H1 (cell line): Measurements from ENCODE around the gene P2RY14. TPM values are rescaled to one million over a fixed set of nuclear protein-coding genes. Genes with fewer than 3 reads are reported as not detected.

ENCODE experiments used
- CTCF ChIA-PET: fragments of 300-600 bp; sonication (Branson Sonifier 250); formaldehyde crosslinking; loops from one replicate; lab custom pipeline; 2021; ENCODE audit not compliant: partially characterized antibody; lab: Charles Lee
- POLR2A ChIA-PET: fragments of 300-600 bp; sonication (Branson Sonifier 250); formaldehyde crosslinking; loops from one replicate; lab custom pipeline; 2021; ENCODE audit warnings: inconsistent platforms; ENCODE audit not compliant: partially characterized antibody; lab: Charles Lee
- DNase-seq, 2 experiments: peaks; one replicate each; pipeline versions ENCODE4 v3.0.0 to v3.0.0-alpha.2; 2010 to 2022; ENCODE audit warnings: low spot score in 2 of 2, low read depth in 1 of 2, mixed read lengths in 1 of 2
- FAIRE-seq: peaks from 2 replicates; lab custom pipeline; 2011; peaks lifted over from hg19 to GRCh38; lab: Jason Lieb, UNC
- H2AFZ ChIP-seq: 2 replicates; pipeline ENCODE4 v1.8.1; 2012; ENCODE audit warnings: low read length, inconsistent platforms
- H2AK5ac ChIP-seq: 2 replicates; pipeline ENCODE4 v1.6.1; 2013; ENCODE audit warnings: low read depth, low read length
- H2BK120ac ChIP-seq: replicated peaks from 2 replicates; pipeline ENCODE3; 2013; ENCODE audit warnings: low read depth, low read length, inconsistent platforms
- H2BK12ac ChIP-seq: 2 replicates; pipeline ENCODE4 v1.6.1; 2013; ENCODE audit warnings: low read depth, low read length
- H2BK15ac ChIP-seq: 2 replicates; pipeline ENCODE4 v1.6.1; 2013; ENCODE audit warnings: low read length
- H2BK20ac ChIP-seq: 2 replicates; pipeline ENCODE4 v1.6.1; 2013; ENCODE audit warnings: low read length
- H2BK5ac ChIP-seq: 2 replicates; pipeline ENCODE4 v1.6.1; 2013; ENCODE audit warnings: low read depth, low read length
- H3K14ac ChIP-seq: 2 replicates; pipeline ENCODE4 v1.6.1; 2013; ENCODE audit warnings: inconsistent platforms; ENCODE audit not compliant: insufficient read length
- H3K18ac ChIP-seq: 2 replicates; pipeline ENCODE4 v1.6.1; 2013; ENCODE audit warnings: low read length; ENCODE audit errors: extremely low read depth
- H3K23ac ChIP-seq: 2 replicates; pipeline ENCODE4 v1.6.1; 2013; ENCODE audit warnings: inconsistent platforms; ENCODE audit not compliant: insufficient read length
- H3K23me2 ChIP-seq: 2 replicates; pipeline ENCODE4 v1.6.1; 2013; ENCODE audit warnings: low read depth, low read length
- H3K27ac ChIP-seq: 2 replicates; pipeline ENCODE4 v1.6.1; 2011; ENCODE audit warnings: low read depth, low read length, inconsistent platforms
- H3K27me3 ChIP-seq, 4 experiments: replicated peaks in 1 of 4; 1 replicate in 1 of 4; 2 replicates in 3 of 4; pipeline versions ENCODE4 v1.6.1 to v1.8.1; 2011 to 2013; ENCODE audit warnings: low read length in 3 of 4, mild to moderate bottlenecking in 3 of 4, inconsistent platforms in 2 of 4, mixed read lengths in 2 of 4, moderate library complexity in 1 of 4; ENCODE audit not compliant: control insufficient read depth in 3 of 4, insufficient read depth in 3 of 4; ENCODE audit errors: extremely low read depth in 1 of 4
- H3K36me3 ChIP-seq, 4 experiments: 2 replicates each; pipeline versions ENCODE4 v1.6.1 to v1.8.1; 2011 to 2013; ENCODE audit warnings: mild to moderate bottlenecking in 4 of 4, low read length in 3 of 4, moderate library complexity in 2 of 4, control low read depth in 1 of 4, inconsistent platforms in 1 of 4; ENCODE audit not compliant: insufficient read depth in 4 of 4, control insufficient read depth in 2 of 4
- H3K4ac ChIP-seq: replicated peaks from 2 replicates; pipeline ENCODE3; 2013; ENCODE audit warnings: low read length, low read depth, mixed read lengths, inconsistent platforms; ENCODE audit not compliant: insufficient read length
- H3K4me1 ChIP-seq, 4 experiments: replicated peaks in 1 of 4; 1 replicate in 1 of 4; 2 replicates in 3 of 4; pipeline versions ENCODE4 v1.6.1 to v1.8.1; 2011 to 2013; ENCODE audit warnings: low read length in 3 of 4, inconsistent platforms in 2 of 4, mixed read lengths in 1 of 4; ENCODE audit not compliant: insufficient read depth in 4 of 4, control insufficient read depth in 3 of 4
- H3K4me2 ChIP-seq, 2 experiments: 2 replicates each; pipeline versions ENCODE4 v1.6.1 to v1.8.1; 2011 to 2013; ENCODE audit warnings: low read depth in 2 of 2, low read length in 2 of 2, control low read depth in 1 of 2, inconsistent platforms in 1 of 2, mild to moderate bottlenecking in 1 of 2; ENCODE audit not compliant: insufficient read depth in 1 of 2
- H3K4me3 ChIP-seq, 4 experiments: fragments of 200-600, 300-600 bp in 1 of 4; sonication (generic), shearing (Covaris generic), sonication (Bioruptor Twin) in 1 of 4; 2 replicates each; pipeline versions ENCODE4 v1.5.1 to v1.8.1; 2011 to 2016; ENCODE audit warnings: low read length in 4 of 4, low read depth in 3 of 4, control low read depth in 2 of 4, inconsistent platforms in 2 of 4, mild to moderate bottlenecking in 2 of 4, mixed read lengths in 1 of 4, moderate library complexity in 1 of 4; ENCODE audit not compliant: insufficient read depth in 2 of 4; ENCODE audit errors: extremely low read depth in 1 of 4
- H3K56ac ChIP-seq: replicated peaks from 2 replicates; pipeline ENCODE3; 2013; ENCODE audit warnings: low read depth, mild to moderate bottlenecking, mixed read lengths, low read length, inconsistent platforms; ENCODE audit not compliant: insufficient read length
- H3K79me1 ChIP-seq: 2 replicates; pipeline ENCODE4 v1.6.1; 2013; ENCODE audit warnings: low read depth, low read length, control low read depth
- H3K79me2 ChIP-seq, 2 experiments: 2 replicates each; pipeline versions ENCODE4 v1.6.1 to v1.8.1; 2012 to 2013; ENCODE audit warnings: low read length in 2 of 2, mild to moderate bottlenecking in 2 of 2, inconsistent platforms in 1 of 2; ENCODE audit not compliant: insufficient read depth in 2 of 2, control insufficient read depth in 1 of 2
- H3K9ac ChIP-seq, 4 experiments: replicated peaks in 1 of 4; 1 replicate in 1 of 4; 2 replicates in 3 of 4; pipeline versions ENCODE4 v1.6.1 to v1.8.1; 2011 to 2013; ENCODE audit warnings: low read depth in 3 of 4, low read length in 3 of 4, control low read depth in 2 of 4, mild to moderate bottlenecking in 2 of 4, moderate library complexity in 2 of 4, inconsistent platforms in 1 of 4; ENCODE audit errors: extremely low read depth in 1 of 4
- H3K9me3 ChIP-seq, 2 experiments: 2 replicates each; pipeline versions ENCODE4 v1.6.1 to v1.8.1; 2012 to 2013; ENCODE audit warnings: mild to moderate bottlenecking in 2 of 2, moderate library complexity in 2 of 2, control low read depth in 1 of 2, inconsistent platforms in 1 of 2, low read depth in 1 of 2, low read length in 1 of 2, mixed read lengths in 1 of 2; ENCODE audit not compliant: insufficient read depth in 2 of 2
- H4K20me1 ChIP-seq, 2 experiments: replicated peaks in 1 of 2; 2 replicates each; pipeline versions ENCODE3 to v1.8.1; 2011 to 2013; ENCODE audit warnings: inconsistent platforms in 2 of 2, low read length in 2 of 2, mild to moderate bottlenecking in 1 of 2; ENCODE audit not compliant: insufficient read depth in 2 of 2, control insufficient read depth in 1 of 2
- H4K5ac ChIP-seq: 2 replicates; pipeline ENCODE4 v1.6.1; 2013; ENCODE audit warnings: low read length, low read depth, mixed read lengths, inconsistent platforms; ENCODE audit not compliant: insufficient read length
- H4K8ac ChIP-seq: 2 replicates; pipeline ENCODE4 v1.8.0; 2013; ENCODE audit warnings: mild to moderate bottlenecking, moderate library complexity, low read length, inconsistent platforms; ENCODE audit not compliant: insufficient read depth; ENCODE audit errors: extremely low read depth
- H4K91ac ChIP-seq: replicated peaks from 2 replicates; pipeline ENCODE3; 2013; ENCODE audit warnings: low read length, mixed read lengths, inconsistent platforms; ENCODE audit not compliant: insufficient read length
- BCL11A ChIP-seq, 2 experiments: IDR thresholded peaks; one replicate each; pipeline ENCODE4 v1.6.1; 2011; ENCODE audit warnings: low read depth in 2 of 2, low read length in 2 of 2, mild to moderate bottlenecking in 2 of 2
- BRCA1 ChIP-seq: IDR thresholded peaks from 2 replicates; pipeline ENCODE4 v1.6.1; 2012; ENCODE audit warnings: low read depth, low read length, improper control_type of control experiment
- CBX5 ChIP-seq: fragments of 300-800, 300-1000 bp; sonication (generic); IDR thresholded peaks from 2 replicates; pipeline ENCODE4 v1.7.1; 2016; ENCODE audit warnings: antibody characterized with exemption, low read length, low read depth
- CEBPB ChIP-seq: IDR thresholded peaks from 2 replicates; pipeline ENCODE4 v1.6.1; 2012; ENCODE audit warnings: low read depth, low read length
- E2F6 ChIP-seq: IDR thresholded peaks from 2 replicates; pipeline ENCODE4 v1.6.1; 2012; ENCODE audit warnings: inconsistent platforms
- FOSL1 ChIP-seq: IDR thresholded peaks from 2 replicates; pipeline ENCODE4 v1.6.1; 2011; ENCODE audit warnings: mild to moderate bottlenecking, low read depth, low read length, moderate library complexity; ENCODE audit not compliant: insufficient read depth
- NANOG ChIP-seq: IDR thresholded peaks from 2 replicates; pipeline ENCODE4 v1.6.1; 2011; ENCODE audit warnings: low read length, low read depth, mild to moderate bottlenecking, inconsistent platforms; ENCODE audit not compliant: insufficient read depth, poor library complexity, severe bottlenecking
- RBBP5 ChIP-seq: IDR thresholded peaks from 2 replicates; pipeline ENCODE4 v1.7.1; 2012; ENCODE audit warnings: low read depth, mild to moderate bottlenecking, inconsistent platforms, low read length, moderate library complexity, borderline replicate concordance
- RXRA ChIP-seq: IDR thresholded peaks from 2 replicates; pipeline ENCODE4 v1.6.1; 2011; ENCODE audit warnings: low read depth, mild to moderate bottlenecking, low read length, moderate library complexity; ENCODE audit not compliant: insufficient read depth
- SIRT6 ChIP-seq: IDR thresholded peaks from one replicate; pipeline ENCODE4 v1.7.1; 2012; ENCODE audit warnings: low read length, inconsistent platforms
- SIX5 ChIP-seq: IDR thresholded peaks from 2 replicates; pipeline ENCODE4 v1.6.1; 2011; ENCODE audit warnings: mild to moderate bottlenecking, low read depth, low read length
- SP1 ChIP-seq: IDR thresholded peaks from 2 replicates; pipeline ENCODE4 v1.6.1; 2011; ENCODE audit warnings: low read depth, low read length
- SUZ12 ChIP-seq: fragments of 200-600 bp; sonication (generic); IDR thresholded peaks from 2 replicates; pipeline ENCODE4 v1.6.1; 2012; ENCODE audit warnings: mild to moderate bottlenecking, inconsistent platforms, low read length, moderate library complexity, mixed read lengths
- TAF1 ChIP-seq: IDR thresholded peaks from 2 replicates; pipeline ENCODE4 v1.6.1; 2011; ENCODE audit warnings: mild to moderate bottlenecking, low read depth, low read length
- TCF12 ChIP-seq: IDR thresholded peaks from 2 replicates; pipeline ENCODE4 v1.6.1; 2011; ENCODE audit warnings: low read depth, mild to moderate bottlenecking, low read length
- WGBS, 2 experiments: shearing (Covaris generic) in 1 of 2; methylation state at CpG; one replicate each; pipeline versions ENCODE4 v1.1.6 to v1.1.7; 2013 to 2015; ENCODE audit warnings: low lambda C conversion rate in 2 of 2, mixed read lengths in 2 of 2, inconsistent platforms in 1 of 2, low coverage in 1 of 2, missing lambda C conversion rate in 1 of 2; ENCODE audit not compliant: insufficient replicate concordance in 2 of 2, insufficient coverage in 1 of 2, insufficient read length in 1 of 2; ENCODE audit errors: extremely low coverage in 1 of 2, missing lambda C conversion rate in 1 of 2; 5-methylcytosine and 5-hydroxymethylcytosine counted together
- polyA plus RNA-seq, 7 experiments: library from polyadenylated mRNA; depleted of rRNA in 3 of 7; stranded (reverse) in 5 of 7; unstranded in 2 of 7; fragments of >200 nt in 5 of 7; fragments of 200-250 nt in 2 of 7; gene quantifications; 1 replicate in 5 of 7; 2 replicates in 1 of 7; 4 replicates in 1 of 7; pipeline versions ENCODE4 v1.2.1 to v1.2.3, GENCODE V29; 2011 to 2013; ENCODE audit warnings: missing spikeins in 2 of 7, mixed read lengths in 2 of 7
- total RNA-seq: library from RNA; stranded (reverse); fragmentation: NEBNext Ultra II Directional; extraction: Animal tissue kit (Norgen Biotek cat#: 25700); gene quantifications from 2 replicates; pipeline ENCODE4 v1.2.1, GENCODE V29; 2021

The P2RY14 gene
- total and polyA plus RNA-seq, 2 of the 8 experiments (the other 6 are each of a cell fraction or from before 2014, with no cell fraction given) = not detected

GRCh38 chr3:151269631-151270030, 8.7 kb downstream of the P2RY14 start:
- Histone ChIP-seq H3K56ac (no peak overlapping the region), H2BK120ac (no peak overlapping the region), H2BK12ac (no peak overlapping the region), H4K20me1 (no peaks in the 10 kb centered on the region), H2AFZ (no peak overlapping the region), H3K23ac (no peak overlapping the region), H3K4me3 (no peak overlapping the region), H4K5ac (no peak overlapping the region), H3K23me2 (no peaks in the 10 kb centered on the region), H3K9me3 (no peaks in the 10 kb centered on the region), H4K91ac (no peak overlapping the region), H3K27me3 (no peaks in the 10 kb centered on the region), H3K79me1 (no peaks in the 10 kb centered on the region; the same call in 1 of the 2 replicates), H3K4me2 (no peak overlapping the region), H3K14ac (no peak overlapping the region), H3K18ac (no peak overlapping the region), H2BK5ac (no peak overlapping the region), H3K36me3 (no peaks in the 10 kb centered on the region), H3K9ac (no peak overlapping the region), H3K4ac (no peak overlapping the region), H3K4me1 (peaks cover 0 to 7% (median 3%) of the 10 kb centered on the region in 4 experiments; a peak in 2 of 7 replicates), H2BK20ac (no peak overlapping the region), H2AK5ac (no peak overlapping the region), H4K8ac (no peak overlapping the region), H3K27ac (no peak overlapping the region), H3K79me2 (no peaks in the 10 kb centered on the region), H2BK15ac (no peak overlapping the region)
- TF ChIP-seq RXRA (no peak), TCF12 (no peak), SP1 (no peak), SIRT6 (no peak), RBBP5 (no peak), SIX5 (no peak), BRCA1 (no peak), NANOG (no peak), CBX5 (no peak), SUZ12 (no peak), TAF1 (no peak), E2F6 (no peak), BCL11A (IDR thresholded peaks at IDR 0.05; ENCODE audit: low read depth in 2 of 2, low read length in 2 of 2) (no peak), FOSL1 (no peak), CEBPB (no peak)
- FAIRE-seq (no peak), DNase-seq (no peak)
- POLR2A ChIA-PET = no interaction called here
- CTCF ChIA-PET = interaction anchor here (0.7 to 1.5 kb wide), 4 partner anchors 13 to 101 kb away, joined by 3 to 5 read pairs (median 3); no protein-coding TSS in a partner anchor
- WGBS, 2 experiments = 87% methylated on average over 5 of the region's 5 CpGs; no CpG with 5 or more reads in 1 of the 2 experiments
